Astrocyte (in vitro differentiated cells and primary cell): ENCODE measurements around the gene ANKRD29. TPM values are rescaled to one million over a fixed set of nuclear protein-coding genes. Genes with fewer than 3 reads are reported as not detected.
A peak's percentile ranks its signal among the peaks of the same experiment; 100 is the strongest.

Source experiments
- DNase-seq: peaks from one replicate; pipeline ENCODE4 v3.0.0-alpha.2; 2010; ENCODE audit warnings: low read depth
- FAIRE-seq: peaks from 2 replicates; lab custom pipeline; 2011; peaks lifted over from hg19 to GRCh38; lab: Jason Lieb, UNC
- H2AFZ ChIP-seq: 2 replicates; pipeline ENCODE4 v1.6.0; 2012; ENCODE audit warnings: low read depth, low read length, inconsistent platforms
- H3K27ac ChIP-seq: 2 replicates; pipeline ENCODE4 v1.5.1; 2011; ENCODE audit warnings: low read depth, low read length, inconsistent platforms
- H3K27me3 ChIP-seq: 2 replicates; pipeline ENCODE4 v1.6.0; 2011; ENCODE audit warnings: low read length, inconsistent platforms; ENCODE audit not compliant: insufficient read depth
- H3K36me3 ChIP-seq: 2 replicates; pipeline ENCODE4 v1.5.1; 2011; ENCODE audit warnings: low read length, inconsistent platforms; ENCODE audit not compliant: insufficient read depth
- H3K4me1 ChIP-seq: 2 replicates; pipeline ENCODE4 v1.5.1; 2011; ENCODE audit warnings: low read length, inconsistent platforms; ENCODE audit not compliant: insufficient read depth
- H3K4me2 ChIP-seq: 2 replicates; pipeline ENCODE4 v1.6.0; 2012; ENCODE audit warnings: low read length, inconsistent platforms
- H3K4me3 ChIP-seq: 2 replicates; pipeline ENCODE4 v1.5.1; 2011; ENCODE audit warnings: low read depth, mild to moderate bottlenecking, low read length, inconsistent platforms; ENCODE audit not compliant: insufficient read depth
- H3K79me2 ChIP-seq: 2 replicates; pipeline ENCODE4 v1.6.0; 2012; ENCODE audit warnings: mild to moderate bottlenecking, low read length, inconsistent platforms; ENCODE audit not compliant: insufficient read depth
- H3K9ac ChIP-seq: 2 replicates; pipeline ENCODE4 v1.6.0; 2012; ENCODE audit warnings: mild to moderate bottlenecking, low read length, inconsistent platforms
- H3K9me3 ChIP-seq: 2 replicates; pipeline ENCODE4 v1.5.1; 2012; ENCODE audit warnings: low read depth, mild to moderate bottlenecking, low read length, inconsistent platforms; ENCODE audit not compliant: insufficient read depth
- H4K20me1 ChIP-seq: 2 replicates; pipeline ENCODE4 v1.6.0; 2012; ENCODE audit warnings: low read length, inconsistent platforms; ENCODE audit not compliant: insufficient read depth
- H3K27ac Mint-ChIP-seq: one replicate; pipeline ENCODE4 v1.8.0; 2021; ENCODE audit warnings: mild to moderate bottlenecking, mixed read lengths; ENCODE audit not compliant: unreplicated experiment
- H3K27me3 Mint-ChIP-seq: one replicate; pipeline ENCODE4 v1.8.0; 2021; ENCODE audit warnings: low read depth, mixed read lengths; ENCODE audit not compliant: unreplicated experiment
- H3K36me3 Mint-ChIP-seq: one replicate; pipeline ENCODE4 v1.8.0; 2021; ENCODE audit warnings: low read depth, mixed read lengths; ENCODE audit not compliant: unreplicated experiment
- H3K4me1 Mint-ChIP-seq: one replicate; pipeline ENCODE4 v1.8.0; 2021; ENCODE audit warnings: low read depth, mixed read lengths; ENCODE audit not compliant: unreplicated experiment
- H3K4me3 Mint-ChIP-seq: one replicate; pipeline ENCODE4 v1.8.0; 2021; ENCODE audit warnings: mild to moderate bottlenecking, moderate library complexity, mixed read lengths; ENCODE audit not compliant: unreplicated experiment
- H3K9me3 Mint-ChIP-seq: one replicate; pipeline ENCODE4 v1.8.0; 2021; ENCODE audit warnings: mild to moderate bottlenecking, mixed read lengths; ENCODE audit not compliant: unreplicated experiment
- CTCF ChIP-seq: IDR thresholded peaks from 2 replicates; pipeline ENCODE4 v1.5.1; 2011; ENCODE audit warnings: low read depth, mild to moderate bottlenecking, inconsistent platforms, low read length, moderate library complexity; ENCODE audit not compliant: insufficient read depth
- EZH2 ChIP-seq: IDR thresholded peaks from 2 replicates; pipeline ENCODE4 v1.6.1; 2012; ENCODE audit warnings: mild to moderate bottlenecking, low read length, inconsistent platforms; ENCODE audit not compliant: insufficient read depth
- total RNA-seq: library from RNA; stranded (reverse); gene quantifications from 2 replicates; pipeline ENCODE4 v1.2.1, GENCODE V29; 2021

The ANKRD29 gene
- total RNA-seq, 1 donor from 2014 or later = 0.75 TPM

- H3K36me3 Mint-ChIP-seq = no peaks in the 10 kb centered on the region
- H2AFZ ChIP-seq = no peak overlapping the region
- peak; percentile 55 for FAIRE-seq
- no peaks in the 10 kb centered on the region for H3K4me1 Mint-ChIP-seq
- no peaks in the 10 kb centered on the region for H3K79me2 ChIP-seq
- no peak overlapping the region for H3K9ac ChIP-seq
- H3K4me1 ChIP-seq = peaks cover 6% of the 10 kb centered on the region
- H3K9me3 Mint-ChIP-seq = no peaks in the 10 kb centered on the region
- H3K27me3 Mint-ChIP-seq = peaks cover 52% of the 10 kb centered on the region
- no peak overlapping the region for H3K27ac Mint-ChIP-seq
- H3K4me3 ChIP-seq = no peak overlapping the region
- peak overlapping the region; percentile 2 for H3K4me2 ChIP-seq
- no peak overlapping the region for H3K4me3 Mint-ChIP-seq
- no peaks in the 10 kb centered on the region for H4K20me1 ChIP-seq
- H3K27ac ChIP-seq = no peak overlapping the region
- H3K27me3 ChIP-seq = peaks cover 35% of the 10 kb centered on the region
- no peaks in the 10 kb centered on the region for H3K36me3 ChIP-seq
- no peak for TF ChIP-seq CTCF
- no peak for TF ChIP-seq EZH2
- peak; percentile 31 for DNase-seq
- H3K9me3 ChIP-seq = no peaks in the 10 kb centered on the region
Measured at GRCh38 chr18:23684515-23685197, 21.9 kb upstream of the ANKRD29 start.

GRCh38 chr18:23683671-23684070, 21.0 kb upstream of the ANKRD29 start:
- Mint-ChIP-seq H3K36me3 (no peaks in the 10 kb centered on the region), H3K27ac (no peak overlapping the region), H3K9me3 (no peaks in the 10 kb centered on the region), H3K4me3 (no peak overlapping the region), H3K27me3 (peaks cover 53% of the 10 kb centered on the region), H3K4me1 (no peaks in the 10 kb centered on the region)
- H3K79me2 ChIP-seq = no peaks in the 10 kb centered on the region
- H3K4me3 ChIP-seq = no peak overlapping the region
- no peak overlapping the region for H3K27ac ChIP-seq
- peak; percentile 49 for DNase-seq
- H3K36me3 ChIP-seq = no peaks in the 10 kb centered on the region
- TF ChIP-seq EZH2 (no peak), CTCF (no peak)
- H3K27me3 ChIP-seq = peaks cover 32% of the 10 kb centered on the region
- H2AFZ ChIP-seq = no peak overlapping the region
- FAIRE-seq = no peak
- H4K20me1 ChIP-seq = no peaks in the 10 kb centered on the region
- H3K4me1 ChIP-seq = no peaks in the 10 kb centered on the region
- H3K4me2 ChIP-seq = no peak overlapping the region
- H3K9me3 ChIP-seq = no peaks in the 10 kb centered on the region
- no peak overlapping the region for H3K9ac ChIP-seq

GRCh38 chr18:23683155-23683554, 20.4 kb upstream of the ANKRD29 start:
- Mint-ChIP-seq H3K4me1 (no peaks in the 10 kb centered on the region), H3K27me3 (peaks cover 51% of the 10 kb centered on the region), H3K27ac (no peak overlapping the region), H3K36me3 (no peaks in the 10 kb centered on the region), H3K9me3 (no peaks in the 10 kb centered on the region), H3K4me3 (no peak overlapping the region)
- no peaks in the 10 kb centered on the region for H3K4me1 ChIP-seq
- no peaks in the 10 kb centered on the region for H3K9me3 ChIP-seq
- FAIRE-seq (no peak), DNase-seq (no peak)
- H3K4me3 ChIP-seq = no peak overlapping the region
- H3K9ac ChIP-seq = no peak overlapping the region
- H3K36me3 ChIP-seq = no peaks in the 10 kb centered on the region
- no peak overlapping the region for H3K27ac ChIP-seq
- TF ChIP-seq CTCF (no peak), EZH2 (no peak)
- no peaks in the 10 kb centered on the region for H4K20me1 ChIP-seq
- H3K4me2 ChIP-seq = no peak overlapping the region
- H3K79me2 ChIP-seq = no peaks in the 10 kb centered on the region
- H2AFZ ChIP-seq = no peak overlapping the region
- H3K27me3 ChIP-seq = peaks cover 29% of the 10 kb centered on the region
